ENCODE measurements around the gene CPNE5.

GRCh38 chr6:36822506-36823269, 16.6 kb downstream of the CPNE5 start:
- TF ChIP-seq CTCF (IDR thresholded peaks at IDR 0.05 in 8 of 11, conservative IDR thresholded peaks at IDR 0.05 in 3 of 11) = no peak
- no peak for TF ChIP-seq POLR2A (IDR thresholded peaks at IDR 0.05)
- no peak for TF ChIP-seq POLR2AphosphoS5 (IDR thresholded peaks at IDR 0.05)

All from spleen (tissue), 7 donors.